GM18507 (cell line): Measurements from ENCODE around the gene EBF3.

Experiments used
- DNase-seq: peaks from one replicate; pipeline ENCODE4 v3.0.0; 2011; ENCODE audit warnings: low read depth; ENCODE audit not compliant: insufficient read length; ENCODE audit errors: extremely low spot score
- FAIRE-seq: peaks from 2 replicates; lab custom pipeline; 2011; peaks lifted over from hg19 to GRCh38; lab: Jason Lieb, UNC

EBF3 gene, protein sequence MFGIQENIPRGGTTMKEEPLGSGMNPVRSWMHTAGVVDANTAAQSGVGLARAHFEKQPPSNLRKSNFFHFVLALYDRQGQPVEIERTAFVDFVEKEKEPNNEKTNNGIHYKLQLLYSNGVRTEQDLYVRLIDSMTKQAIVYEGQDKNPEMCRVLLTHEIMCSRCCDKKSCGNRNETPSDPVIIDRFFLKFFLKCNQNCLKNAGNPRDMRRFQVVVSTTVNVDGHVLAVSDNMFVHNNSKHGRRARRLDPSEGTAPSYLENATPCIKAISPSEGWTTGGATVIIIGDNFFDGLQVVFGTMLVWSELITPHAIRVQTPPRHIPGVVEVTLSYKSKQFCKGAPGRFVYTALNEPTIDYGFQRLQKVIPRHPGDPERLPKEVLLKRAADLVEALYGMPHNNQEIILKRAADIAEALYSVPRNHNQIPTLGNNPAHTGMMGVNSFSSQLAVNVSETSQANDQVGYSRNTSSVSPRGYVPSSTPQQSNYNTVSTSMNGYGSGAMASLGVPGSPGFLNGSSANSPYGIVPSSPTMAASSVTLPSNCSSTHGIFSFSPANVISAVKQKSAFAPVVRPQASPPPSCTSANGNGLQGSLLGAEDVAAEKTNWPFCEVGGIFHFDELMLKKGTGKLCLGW

GRCh38 chr10:129963641-129964501 is at the start of gene EBF3:
TSS of gene EBF3 (minus strand) at chr10:129964274. CDS start at chr10:129963768, 506 bp downstream.
- FAIRE-seq: no peak
- no peak for DNase-seq

- DNase-seq: no peak
- FAIRE-seq: no peak
Measured at GRCh38 chr10:130013335-130014262, 49.5 kb upstream of the EBF3 start.

- no peak for DNase-seq
- no peak for FAIRE-seq
Measured at GRCh38 chr10:130012129-130012528, 48.1 kb upstream of the EBF3 start.

DNA sequence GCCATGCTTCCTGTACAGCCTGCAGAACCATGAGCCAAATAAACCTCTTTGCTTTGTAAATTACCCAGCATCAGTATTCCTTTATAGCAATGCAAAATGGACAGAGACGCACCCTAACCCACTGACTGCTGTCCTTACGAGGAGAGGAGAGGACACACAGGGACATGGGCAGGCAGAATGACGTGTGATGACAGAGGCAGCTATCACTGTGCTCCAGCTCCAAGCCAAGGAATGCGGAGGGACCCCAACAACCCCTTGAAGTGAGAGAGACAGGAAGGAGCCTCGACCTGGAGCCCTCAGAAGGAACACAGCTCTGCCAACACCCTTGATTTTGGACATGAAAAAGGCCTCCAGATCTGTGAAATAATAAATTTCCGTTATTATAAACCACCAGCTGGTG is 46.6 kb upstream of the EBF3 start:
- FAIRE-seq (no peak), DNase-seq (no peak)

DNA sequence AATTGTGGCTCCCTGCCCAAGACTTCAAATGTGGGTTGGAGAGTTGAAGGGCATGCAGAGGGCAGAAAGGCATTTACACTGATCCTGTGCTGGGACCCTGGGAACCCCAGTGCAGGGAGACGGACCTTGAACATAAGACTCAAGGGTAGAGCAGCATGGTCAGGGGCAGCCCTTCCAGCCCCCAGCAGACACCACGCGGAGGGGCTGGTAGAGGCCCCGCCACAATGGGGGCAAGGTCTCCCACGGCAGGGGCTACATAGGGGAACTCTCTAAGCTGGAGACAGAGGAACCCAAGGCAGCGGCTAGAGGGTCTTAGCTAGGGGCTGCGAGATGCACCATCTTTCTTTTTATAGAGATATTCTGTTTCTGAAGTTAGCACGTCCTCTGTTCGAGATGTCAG is 45.2 kb upstream of the EBF3 start:
- FAIRE-seq (no peak), DNase-seq (no peak)

DNA sequence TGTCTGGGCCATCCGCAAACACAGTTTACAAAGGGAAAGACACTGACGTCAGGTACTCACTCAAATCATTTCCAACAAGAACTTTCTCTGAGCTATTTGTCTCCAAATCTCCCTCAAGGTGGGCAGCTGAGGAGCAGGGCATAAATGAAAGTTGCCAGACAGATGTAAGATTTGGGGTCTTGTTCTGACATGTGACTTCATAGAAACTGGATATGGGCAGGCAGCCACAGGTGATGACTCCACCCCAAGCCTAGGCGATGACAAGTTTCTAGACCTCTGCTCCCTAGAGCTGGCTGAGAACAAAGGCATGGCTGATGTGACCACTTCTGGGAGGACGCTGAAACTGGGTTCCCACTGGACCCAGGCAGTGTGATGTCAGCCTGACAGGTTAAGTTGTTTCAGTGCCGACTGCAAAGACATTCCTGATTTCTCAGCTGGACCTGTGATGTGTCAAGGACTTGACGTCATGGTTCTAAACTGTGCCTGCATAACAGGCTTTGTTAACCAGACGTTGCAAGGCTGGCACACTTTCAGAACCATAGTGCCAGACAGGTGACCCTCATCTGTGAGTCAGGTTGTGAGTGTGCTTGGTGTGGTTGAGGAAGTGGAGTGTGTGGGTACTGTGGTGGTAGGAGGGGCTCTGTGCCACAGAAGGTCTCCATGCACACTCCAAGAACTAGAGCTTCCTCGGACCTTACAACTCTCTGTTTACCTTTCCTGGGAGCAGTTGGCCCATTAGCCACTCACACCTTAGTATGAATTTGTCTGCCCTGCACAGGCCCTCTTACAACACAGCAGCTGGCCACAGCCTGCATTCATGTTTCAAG is 39.9 kb upstream of the EBF3 start:
- no peak for DNase-seq
- FAIRE-seq: no peak

DNA sequence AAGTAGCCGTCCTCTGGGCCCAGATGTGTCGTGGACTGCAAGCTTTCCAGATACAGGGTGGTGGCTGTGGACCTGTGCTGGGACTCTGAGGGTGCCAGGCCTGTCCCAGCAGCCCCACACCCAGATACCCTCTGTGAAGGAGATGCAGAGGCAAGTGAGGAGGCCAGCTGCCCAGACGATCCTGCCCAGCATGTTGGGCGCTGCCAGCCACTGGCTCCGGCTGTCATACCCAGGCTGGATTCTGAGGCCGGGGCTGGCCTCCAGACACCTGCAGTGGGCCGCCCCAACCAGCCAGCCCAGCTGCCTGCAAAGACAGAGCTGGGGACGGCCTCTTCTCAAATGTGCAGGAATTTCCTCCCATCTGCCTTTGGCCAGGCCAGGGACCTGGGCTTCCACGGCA is 39.1 kb upstream of the EBF3 start:
- FAIRE-seq: no peak
- DNase-seq: no peak

- no peak for DNase-seq
- no peak for FAIRE-seq
Measured at GRCh38 chr10:130002606-130003005, 38.5 kb upstream of the EBF3 start.

DNA sequence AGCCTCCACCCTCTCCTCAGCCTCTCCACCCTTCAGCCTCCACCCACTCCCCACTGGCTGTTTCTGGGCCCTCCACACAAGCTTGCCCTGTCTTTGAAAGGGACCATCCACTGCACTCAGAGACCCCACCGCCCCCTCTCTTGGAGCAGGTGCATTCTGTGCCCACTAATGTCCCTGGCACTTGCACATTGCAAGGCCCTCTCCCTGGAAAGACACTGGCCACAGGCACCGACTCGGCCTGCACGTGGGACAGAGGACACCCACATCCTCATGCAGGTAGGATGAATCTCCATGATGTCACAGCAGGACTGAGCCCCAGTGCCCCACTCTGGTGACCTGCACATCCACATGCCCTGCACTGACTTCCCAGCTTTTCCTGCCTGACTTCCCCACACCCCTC is 36.8 kb upstream of the EBF3 start:
- no peak for DNase-seq
- FAIRE-seq: no peak

- FAIRE-seq (no peak), DNase-seq (no peak)
Measured at GRCh38 chr10:129999140-129999539, 35.1 kb upstream of the EBF3 start.

GRCh38 chr10:129993621-129994020 is 29.5 kb upstream of the EBF3 start:
- FAIRE-seq (no peak), DNase-seq (no peak)

DNA sequence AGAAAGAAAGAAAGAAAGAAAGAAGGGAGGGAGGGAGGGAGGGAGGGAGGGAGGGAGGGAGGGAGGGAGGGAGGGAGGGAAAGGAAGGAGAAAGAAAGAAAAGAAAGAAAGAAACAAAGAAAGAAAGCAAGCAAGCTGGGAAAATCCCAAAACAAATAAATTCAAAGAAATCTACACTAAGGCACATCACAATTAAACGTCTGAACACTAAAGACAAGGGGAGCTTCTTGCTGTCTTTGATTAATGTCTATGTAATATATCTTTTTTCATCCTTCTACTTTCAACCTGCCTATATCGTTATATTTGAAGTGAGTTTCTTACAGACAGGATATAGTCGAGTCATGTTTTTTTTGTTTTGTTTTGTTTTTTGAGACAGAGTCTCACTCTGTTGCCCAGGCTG is 28.3 kb upstream of the EBF3 start:
- no peak for FAIRE-seq
- DNase-seq: no peak

GRCh38 chr10:129982825-129983224 is 18.8 kb upstream of the EBF3 start:
- FAIRE-seq (no peak), DNase-seq (no peak)

DNA sequence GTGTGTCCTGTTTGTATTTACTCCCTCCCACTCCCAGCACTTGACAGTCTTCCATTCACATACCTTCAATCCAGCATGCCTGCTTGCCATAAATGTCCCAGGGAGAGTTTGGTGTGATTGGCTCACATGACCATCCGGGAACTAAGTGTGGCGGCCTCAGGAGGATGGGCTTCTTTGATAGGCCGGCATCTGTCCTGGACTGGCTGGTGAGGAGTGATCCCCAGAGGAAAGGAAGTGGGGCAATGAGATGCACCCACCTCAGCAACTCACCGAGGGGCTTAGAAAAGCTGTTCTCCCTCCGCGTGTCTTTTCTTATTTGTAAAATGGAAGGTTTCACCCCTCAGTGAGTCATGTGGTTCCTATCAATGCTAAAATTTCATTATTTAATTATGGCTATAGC is 14.9 kb upstream of the EBF3 start:
- no peak for FAIRE-seq

GRCh38 chr10:129978322-129978721 is 14.2 kb upstream of the EBF3 start:
- FAIRE-seq (no peak), DNase-seq (no peak)

More for the DNA sequence above, 14.9 kb upstream of the EBF3 start:
- no peak for DNase-seq

- FAIRE-seq (no peak), DNase-seq (no peak)
Measured at GRCh38 chr10:129977794-129978193, 13.7 kb upstream of the EBF3 start.

- FAIRE-seq: no peak
Measured at GRCh38 chr10:129973674-129974059, 9.6 kb upstream of the EBF3 start.

GRCh38 chr10:129972966-129973673 is 9.0 kb upstream of the EBF3 start:
- DNase-seq (no peak), FAIRE-seq (no peak)

More at GRCh38 chr10:129973674-129974059, 9.6 kb upstream of the EBF3 start:
- DNase-seq: no peak
